GM12878 (cell line): Measurements from ENCODE around the gene CKS2. TPM values are rescaled to one million over a fixed set of nuclear protein-coding genes. Genes with fewer than 3 reads are reported as not detected.

Experiments
- ATAC-seq: fragments of 200-7000 bp; cut with Tn5 transposase; 3 replicates; pipeline ENCODE4 v1.9.1; 2020; ENCODE audit warnings: mild to moderate bottlenecking, moderate library complexity
- BruUV-seq: library from RNA; stranded (reverse); fragments of 400-500 nt; replicated peaks from 2 replicates; lab custom pipeline; 2021; lab: Mats Ljungman, UMichigan
- CTCF ChIA-PET: fragments of 300-600 bp; sonication (Branson Sonifier 250); formaldehyde crosslinking; extraction: SDS; loops from one replicate; lab custom pipeline; 2021; ENCODE audit warnings: inconsistent platforms; lab: Yijun Ruan, JAX
- POLR2A ChIA-PET: fragments of 350-600 bp; formaldehyde crosslinking; extraction: SDS; loops from one replicate; lab custom pipeline; 2021; ENCODE audit warnings: inconsistent platforms; lab: Charles Lee
- RAD21 ChIA-PET: fragments of 300-600 bp; sonication (Branson Sonifier 250); formaldehyde crosslinking; loops from one replicate; lab custom pipeline; 2023; ENCODE audit warnings: antibody characterized with exemption; ENCODE audit not compliant: unreplicated experiment; lab: Charles Lee
- SMC1A ChIA-PET: fragments of 300-600 bp; sonication (Branson Sonifier 250); formaldehyde crosslinking; loops from one replicate; lab custom pipeline; 2023; ENCODE audit not compliant: unreplicated experiment, uncharacterized antibody; lab: Charles Lee
- DNase-seq: peaks from one replicate; pipeline ENCODE4 v3.0.0-alpha.2; 2011; ENCODE audit warnings: low read depth, low spot score
- FAIRE-seq: peaks from 3 replicates; lab custom pipeline; 2011; peaks lifted over from hg19 to GRCh38; lab: Jason Lieb, UNC
- H2AFZ ChIP-seq: 2 replicates; pipeline ENCODE4 v1.6.0; 2011; ENCODE audit warnings: low read depth, low read length, control low read depth; ENCODE audit not compliant: control insufficient read depth
- H3K27ac ChIP-seq: 2 replicates; pipeline ENCODE4 v1.5.1; 2011; ENCODE audit warnings: control low read depth; ENCODE audit not compliant: control insufficient read depth, insufficient read depth
- H3K27me3 ChIP-seq, 2 experiments: replicated peaks in 1 of 2; 2 replicates each; pipeline versions ENCODE4 v1.6.0 to v1.6.1; 2011; ENCODE audit warnings: low read length in 1 of 2; ENCODE audit not compliant: control insufficient read depth in 2 of 2, insufficient read depth in 2 of 2
- H3K36me3 ChIP-seq, 2 experiments: 2 replicates each; pipeline ENCODE4 v1.5.1; 2011; ENCODE audit warnings: low read length in 1 of 2; ENCODE audit not compliant: control insufficient read depth in 2 of 2, insufficient read depth in 2 of 2
- H3K4me1 ChIP-seq: 2 replicates; pipeline ENCODE4 v1.6.1; 2011; ENCODE audit warnings: mild to moderate bottlenecking, low read length, moderate library complexity, mixed read lengths; ENCODE audit not compliant: control insufficient read depth, insufficient read depth
- H3K4me2 ChIP-seq: 2 replicates; pipeline ENCODE4 v1.6.0; 2011; ENCODE audit warnings: control low read depth; ENCODE audit not compliant: control insufficient read depth, insufficient read depth
- H3K4me3 ChIP-seq: fragments of 200-600 bp; sonication (generic); 2 replicates; pipeline ENCODE4 v1.5.1; 2016
- H3K79me2 ChIP-seq: 2 replicates; pipeline ENCODE4 v1.6.0; 2011; ENCODE audit warnings: low read length; ENCODE audit not compliant: control insufficient read depth, insufficient read depth
- H3K9ac ChIP-seq: 2 replicates; pipeline ENCODE4 v1.8.0; 2011; ENCODE audit warnings: low read length, control low read depth, mixed read lengths; ENCODE audit not compliant: control insufficient read depth, insufficient read depth
- H3K9me3 ChIP-seq: replicated peaks from 3 replicates; pipeline ENCODE4 v1.5.1; 2011; ENCODE audit warnings: mild to moderate bottlenecking, low read length; ENCODE audit not compliant: control insufficient read depth, insufficient read depth
- H4K20me1 ChIP-seq: 2 replicates; pipeline ENCODE4 v1.6.0; 2011; ENCODE audit not compliant: control insufficient read depth, insufficient read depth
- ATF3 ChIP-seq: IDR thresholded peaks from 2 replicates; pipeline ENCODE4 v1.6.1; 2011; ENCODE audit warnings: low read depth, mild to moderate bottlenecking, low read length, moderate library complexity, borderline replicate concordance; ENCODE audit errors: extremely low read depth
- CBX5 ChIP-seq: sonication (generic); IDR thresholded peaks from 2 replicates; pipeline ENCODE4 v1.6.1; 2016; ENCODE audit warnings: low read depth, moderate library complexity, mild to moderate bottlenecking, inconsistent platforms
- CUX1 ChIP-seq: IDR thresholded peaks from 2 replicates; pipeline ENCODE4 v1.6.1; 2012; ENCODE audit warnings: improper control_type of control experiment, low read depth, low read length; ENCODE audit not compliant: insufficient replicate concordance
- MTA2 ChIP-seq: fragments of 450-650 bp; IDR thresholded peaks from 2 replicates; pipeline ENCODE4 v1.6.1; 2016; ENCODE audit warnings: low read depth, mild to moderate bottlenecking, moderate library complexity
- NR2F1 ChIP-seq: fragments of 450-650 bp; conservative IDR thresholded peaks from 2 replicates; pipeline ENCODE4 v1.6.1; 2017; ENCODE audit warnings: mild to moderate bottlenecking
- SMC3 ChIP-seq: IDR thresholded peaks from 2 replicates; pipeline ENCODE4 v1.6.1; 2011; ENCODE audit warnings: low read length, improper control_type of control experiment, borderline replicate concordance
- SPI1 ChIP-seq: IDR thresholded peaks from 2 replicates; pipeline ENCODE4 v1.6.1; 2011; ENCODE audit warnings: low read depth, mild to moderate bottlenecking, low read length, moderate library complexity, borderline replicate concordance; ENCODE audit not compliant: insufficient read depth
- YY1 ChIP-seq: IDR thresholded peaks from 2 replicates; pipeline ENCODE4 v1.6.1; 2011; ENCODE audit warnings: low read depth, mild to moderate bottlenecking, low read length
- WGBS: methylation state at CpG from one replicate; pipeline ENCODE4 v1.1.6; 2016; ENCODE audit warnings: low lambda C conversion rate; ENCODE audit not compliant: insufficient replicate concordance, insufficient coverage; ENCODE audit errors: missing lambda C conversion rate; 5-methylcytosine and 5-hydroxymethylcytosine counted together
- in situ Hi-C: fragments of 300-500 bp; cut with MboI; formaldehyde crosslinking; loops from 9 replicates; pipeline ENCODE4 v1.14.3; 2018; ENCODE audit warnings: mixed read lengths
- intact Hi-C: fragments of 100-400 bp; cut with micrococcal nuclease; formaldehyde crosslinking; loops from one replicate; pipeline ENCODE4 v1.14.2; 2022; ENCODE audit not compliant: unreplicated experiment
- polyA plus RNA-seq, 11 experiments: library from polyadenylated mRNA; depleted of rRNA in 4 of 11; unstranded in 6 of 11; stranded (reverse) in 5 of 11; fragments of >200 nt; fragmentation: Nextera tagmentation in 4 of 11; fragmentation: Illumina TruSeq in 1 of 11; extraction: Ambion mirVana in 4 of 11; extraction: Trizol in 1 of 11; gene quantifications; 1 replicate in 1 of 11; 2 replicates in 10 of 11; pipeline versions ENCODE4 v1.2.1 to v1.2.3, GENCODE V29; 2011 to 2016; ENCODE audit warnings: inconsistent platforms in 2 of 11, missing spikeins in 2 of 11, low read depth in 1 of 11
- total RNA-seq, 4 experiments: library from RNA; depleted of rRNA in 3 of 4; stranded (reverse); fragments of >200 nt in 3 of 4; fragmentation: Illumina TruSeq in 1 of 4; extraction: Trizol in 1 of 4; gene quantifications; 2 replicates each; pipeline versions ENCODE4 v1.2.1 to v1.2.3, GENCODE V29; 2013 to 2021
- TF ChIP-seq, protein P1 (sequence below): IDR thresholded peaks from 2 replicates; pipeline ENCODE4 v1.6.1; 2011; ENCODE audit warnings: low read depth, low read length, improper control_type of control experiment, borderline replicate concordance

The CKS2 gene
- total and polyA plus RNA-seq, 10 of the 15 experiments (the other 5 are each of a cell fraction or from before 2014, with no cell fraction given): 172 to 1,251 (median 503) TPM

DNA sequence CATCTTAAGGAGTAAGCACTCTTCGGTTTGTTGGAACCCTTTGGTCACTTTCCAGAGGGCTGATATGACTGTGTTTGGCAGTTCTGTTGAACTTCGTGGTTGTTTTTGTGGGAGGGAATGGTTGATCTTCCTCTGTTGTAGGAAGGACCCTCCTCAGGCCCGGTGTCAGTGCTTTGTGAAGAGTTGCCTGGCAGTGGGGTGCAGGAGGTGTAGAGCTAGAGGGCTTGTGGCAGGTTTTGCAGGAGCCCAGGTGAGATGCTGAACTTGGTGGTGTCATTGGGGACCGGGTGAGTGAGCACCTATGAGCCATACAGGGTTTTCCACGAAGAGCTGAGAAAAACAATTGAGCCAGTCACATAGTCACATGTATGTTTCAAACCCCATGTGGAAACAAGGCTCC, 34.5 kb downstream of the CKS2 start:
- peaks cover 21 to 32% of the 10 kb centered on the region in 2 experiments for H3K36me3 ChIP-seq
- intact Hi-C loops (no loop called here), in situ Hi-C loops (no loop called here)
- TF ChIP-seq YY1: no peak
- TF ChIP-seq, protein P1, sequence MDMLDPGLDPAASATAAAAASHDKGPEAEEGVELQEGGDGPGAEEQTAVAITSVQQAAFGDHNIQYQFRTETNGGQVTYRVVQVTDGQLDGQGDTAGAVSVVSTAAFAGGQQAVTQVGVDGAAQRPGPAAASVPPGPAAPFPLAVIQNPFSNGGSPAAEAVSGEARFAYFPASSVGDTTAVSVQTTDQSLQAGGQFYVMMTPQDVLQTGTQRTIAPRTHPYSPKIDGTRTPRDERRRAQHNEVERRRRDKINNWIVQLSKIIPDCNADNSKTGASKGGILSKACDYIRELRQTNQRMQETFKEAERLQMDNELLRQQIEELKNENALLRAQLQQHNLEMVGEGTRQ: no peak
- TF ChIP-seq MTA2: no peak
- no peak for TF ChIP-seq SMC3
- TF ChIP-seq NR2F1: no peak
- TF ChIP-seq CUX1: no peak
- no peak for TF ChIP-seq CBX5
- TF ChIP-seq SPI1: no peak
- no peak for TF ChIP-seq ATF3
- no peak for FAIRE-seq
- ChIA-PET CTCF (no interaction called here), SMC1A (no interaction called here), POLR2A (no interaction called here), RAD21 (no interaction called here)
- no peak overlapping the region for H3K4me2 ChIP-seq
- peaks cover 6% of the 10 kb centered on the region for H3K4me1 ChIP-seq
- peaks cover 2% of the 10 kb centered on the region; the same call in 1 of the 3 replicates for H3K9me3 ChIP-seq
- H3K27ac ChIP-seq: no peak overlapping the region
- no TSS peak for BruUV-seq
- no peaks in the 10 kb centered on the region for H3K27me3 ChIP-seq
- no peaks in the 10 kb centered on the region for H3K79me2 ChIP-seq
- WGBS: 87% methylated on average over 5 of the region's 5 CpGs
- H4K20me1 ChIP-seq: no peaks in the 10 kb centered on the region
- H3K9ac ChIP-seq: no peak overlapping the region
- H3K4me3 ChIP-seq: no peak overlapping the region
- no peak for ATAC-seq
- H2AFZ ChIP-seq: no peak overlapping the region
- no peak for DNase-seq
